GM23338 (cell line): ENCODE results near the gene SLC5A5. TPM values are rescaled to one million over a fixed set of nuclear protein-coding genes. Genes with fewer than 3 reads are reported as not detected.

Experiments
- ATAC-seq: fragments of 200-7000 bp; cut with Tn5 transposase; 3 replicates; pipeline ENCODE4 v1.9.1; 2020
- DNase-seq: peaks from one replicate; pipeline ENCODE4 v3.0.0-alpha.2; 2015; ENCODE audit warnings: low spot score
- H2AFZ ChIP-seq: fragments of 200-600 bp; sonication (generic); 2 replicates; pipeline ENCODE4 v1.8.0; 2016; ENCODE audit warnings: antibody characterized with exemption, mild to moderate bottlenecking, moderate library complexity
- H3F3A ChIP-seq: fragments of 200-600 bp; sonication (generic); replicated peaks from 2 replicates; pipeline ENCODE4 v1.8.0; 2017; ENCODE audit warnings: antibody characterized with exemption, mixed run types, low read depth
- H3K27ac ChIP-seq: fragments of 200-600 bp; sonication (generic); 2 replicates; pipeline ENCODE4 v1.6.1; 2016; ENCODE audit warnings: low read depth
- H3K27me3 ChIP-seq: fragments of 200-600 bp; sonication (generic); 2 replicates; pipeline ENCODE4 v1.8.0; 2016; ENCODE audit warnings: mild to moderate bottlenecking, mixed run types, moderate library complexity; ENCODE audit not compliant: insufficient read depth
- H3K36me3 ChIP-seq: fragments of 200-600 bp; sonication (generic); 2 replicates; pipeline ENCODE4 v1.8.0; 2016; ENCODE audit warnings: mild to moderate bottlenecking; ENCODE audit not compliant: insufficient read depth
- H3K4me1 ChIP-seq: fragments of 200-600 bp; sonication (generic); 2 replicates; pipeline ENCODE4 v1.8.0; 2016; ENCODE audit warnings: mild to moderate bottlenecking, moderate library complexity; ENCODE audit not compliant: insufficient read depth
- H3K4me2 ChIP-seq: fragments of 200-600 bp; sonication (generic); 2 replicates; pipeline ENCODE4 v1.7.1; 2017; ENCODE audit warnings: mixed run types
- H3K4me3 ChIP-seq: fragments of 200-600 bp; sonication (generic); 2 replicates; pipeline ENCODE4 v1.6.1; 2016; ENCODE audit warnings: mixed run types
- H3K79me2 ChIP-seq: fragments of 200-600 bp; sonication (generic); replicated peaks from 2 replicates; pipeline ENCODE4 v1.8.0; 2017; ENCODE audit warnings: mild to moderate bottlenecking; ENCODE audit not compliant: insufficient read depth
- H3K9me2 ChIP-seq: fragments of 200-600 bp; sonication (generic); 2 replicates; pipeline ENCODE4 v1.8.0; 2017; ENCODE audit not compliant: insufficient read depth
- H4K20me1 ChIP-seq: fragments of 200-600 bp; sonication (generic); replicated peaks from 2 replicates; pipeline ENCODE4 v1.8.0; 2017; ENCODE audit warnings: mild to moderate bottlenecking; ENCODE audit not compliant: insufficient read depth
- H3K27ac Mint-ChIP-seq: 2 replicates; pipeline ENCODE4 v1.8.0; 2020; ENCODE audit warnings: inconsistent platforms, mild to moderate bottlenecking, moderate library complexity, mixed read lengths
- H3K27me3 Mint-ChIP-seq: 3 replicates; pipeline ENCODE4 v1.8.0; 2022; ENCODE audit warnings: low read depth, mild to moderate bottlenecking, moderate library complexity, mixed read lengths, inconsistent platforms; ENCODE audit not compliant: insufficient read depth, poor library complexity
- H3K36me3 Mint-ChIP-seq: 3 replicates; pipeline ENCODE4 v1.8.0; 2021; ENCODE audit warnings: low read depth, mild to moderate bottlenecking, inconsistent platforms, moderate library complexity, mixed read lengths
- H3K4me1 Mint-ChIP-seq: 3 replicates; pipeline ENCODE4 v1.8.0; 2020; ENCODE audit warnings: mild to moderate bottlenecking, inconsistent platforms, mixed read lengths
- H3K4me3 Mint-ChIP-seq: 3 replicates; pipeline ENCODE4 v1.8.0; 2021; ENCODE audit warnings: moderate library complexity, mild to moderate bottlenecking, inconsistent platforms, mixed read lengths
- H3K9me3 Mint-ChIP-seq: 3 replicates; pipeline ENCODE4 v1.8.0; 2020; ENCODE audit warnings: moderate library complexity, mild to moderate bottlenecking, inconsistent platforms, mixed read lengths
- EZH2 ChIP-seq: fragments of 200-600 bp; sonication (generic); IDR thresholded peaks from one replicate; pipeline ENCODE4 v1.8.0; 2017; ENCODE audit warnings: antibody characterized with exemption, mild to moderate bottlenecking, low read depth; ENCODE audit not compliant: unreplicated experiment
- NANOG ChIP-seq: IDR thresholded peaks from 2 replicates; pipeline ENCODE4 v1.6.1; 2016; ENCODE audit warnings: antibody characterized with exemption, borderline replicate concordance
- POLR2AphosphoS5 ChIP-seq: IDR thresholded peaks from 2 replicates; pipeline ENCODE4 v1.6.1; 2016; ENCODE audit warnings: antibody characterized with exemption, low read depth
- STAT1 ChIP-seq: IDR thresholded peaks from one replicate; pipeline ENCODE4 v1.6.1; 2016; ENCODE audit warnings: antibody characterized with exemption; ENCODE audit not compliant: unreplicated experiment
- ZNF114 ChIP-seq: fragments of 250-450 bp; sonication (Bioruptor Pico); IDR thresholded peaks from 2 replicates; pipeline ENCODE4 v1.5.0; 2020; ENCODE audit warnings: mild to moderate bottlenecking, moderate library complexity
- ZNF331 ChIP-seq: fragments of 250-450 bp; sonication (Bioruptor Pico); IDR thresholded peaks from 2 replicates; pipeline ENCODE4 v1.5.0; 2020; ENCODE audit warnings: low read depth, mild to moderate bottlenecking, moderate library complexity
- polyA plus RNA-seq: library from polyadenylated mRNA; unstranded; fragments of >200 nt; fragmentation: Nextera tagmentation; extraction: Ambion mirVana; gene quantifications from 2 replicates; pipeline ENCODE4 v1.2.1, GENCODE V29; 2016
- total RNA-seq: library from RNA; depleted of rRNA; stranded (reverse); fragments of >200 nt; shearing (Covaris generic); gene quantifications from 2 replicates; pipeline ENCODE4 v1.2.3, GENCODE V29; 2014
- TF ChIP-seq, protein P1 (sequence below): IDR thresholded peaks from one replicate; pipeline ENCODE4 v1.6.1; 2018; ENCODE audit warnings: antibody characterized with exemption; ENCODE audit not compliant: unreplicated experiment

SLC5A5 gene
- total and polyA plus RNA-seq, 2 experiments from 2014 or later, result 1.0 to 2.1 TPM

DNA sequence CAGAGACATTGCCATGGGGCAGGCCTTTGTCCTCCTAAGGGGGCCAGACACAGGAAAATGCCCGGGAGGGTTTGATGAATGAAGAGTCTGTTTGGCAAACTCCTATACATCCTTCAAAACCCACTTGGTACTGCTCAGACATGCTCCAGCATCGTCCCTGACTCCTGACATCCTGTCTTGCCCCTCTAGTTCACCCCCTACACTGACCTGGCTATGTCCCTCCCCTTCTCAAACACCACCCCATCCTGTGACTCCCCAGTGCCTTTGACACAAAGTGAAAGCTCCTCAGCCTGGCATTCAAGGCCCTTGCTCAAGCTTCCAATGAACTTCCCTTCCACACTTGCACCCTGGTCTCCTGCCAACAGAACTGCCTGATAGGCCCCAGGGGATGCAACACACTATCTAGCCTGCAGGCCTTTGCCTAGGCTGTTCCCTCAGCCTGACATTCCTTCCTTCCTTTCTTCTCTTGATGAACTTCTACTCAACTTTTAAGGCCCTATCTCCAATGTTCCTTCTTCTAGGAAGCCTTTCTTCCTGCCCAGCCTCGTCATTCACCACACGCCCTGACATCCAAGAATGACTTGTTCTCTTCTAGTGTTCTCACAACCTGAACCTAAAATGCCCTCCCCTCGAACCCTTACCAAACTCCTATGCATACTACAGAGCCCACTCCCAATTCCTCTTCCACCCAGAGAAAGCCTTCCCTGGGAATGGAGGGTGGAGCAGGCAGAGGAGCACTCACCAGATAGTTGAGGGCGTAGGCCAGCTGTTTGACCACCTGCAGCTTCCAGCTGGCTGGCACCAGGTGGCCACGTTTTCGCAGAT lies 36.4 kb upstream of the SLC5A5 start:
- no peaks in the 10 kb centered on the region for H3K9me3 Mint-ChIP-seq
- Histone ChIP-seq H3K4me2 (no peak overlapping the region), H3K27me3 (0 out of 2 replicates have a peak, but pooled peaks cover 9% of the 10 kb centered on the region), H3K36me3 (no peaks in the 10 kb centered on the region), H3K9me2 (no peaks in the 10 kb centered on the region), H3K79me2 (no peaks in the 10 kb centered on the region), H4K20me1 (no peaks in the 10 kb centered on the region), H3F3A (0 out of 2 replicates have a peak, but pooled peaks cover 5% of the 10 kb centered on the region), H2AFZ (no peak overlapping the region), H3K27ac (no peak overlapping the region), H3K4me3 (no peak overlapping the region), H3K4me1 (peaks cover 5% of the 10 kb centered on the region; the same call in 1 of the 2 replicates)
- H3K27me3 Mint-ChIP-seq, result peaks cover 21% of the 10 kb centered on the region
- no peak for ATAC-seq
- no peak overlapping the region for H3K27ac Mint-ChIP-seq
- H3K4me3 Mint-ChIP-seq, result no peak overlapping the region; the same call in 2 of the 3 replicates
- TF ChIP-seq ZNF331 (no peak), ZNF114 (CRISPR knock-in tag) (no peak), NANOG (no peak)
- TF ChIP-seq, protein P1, sequence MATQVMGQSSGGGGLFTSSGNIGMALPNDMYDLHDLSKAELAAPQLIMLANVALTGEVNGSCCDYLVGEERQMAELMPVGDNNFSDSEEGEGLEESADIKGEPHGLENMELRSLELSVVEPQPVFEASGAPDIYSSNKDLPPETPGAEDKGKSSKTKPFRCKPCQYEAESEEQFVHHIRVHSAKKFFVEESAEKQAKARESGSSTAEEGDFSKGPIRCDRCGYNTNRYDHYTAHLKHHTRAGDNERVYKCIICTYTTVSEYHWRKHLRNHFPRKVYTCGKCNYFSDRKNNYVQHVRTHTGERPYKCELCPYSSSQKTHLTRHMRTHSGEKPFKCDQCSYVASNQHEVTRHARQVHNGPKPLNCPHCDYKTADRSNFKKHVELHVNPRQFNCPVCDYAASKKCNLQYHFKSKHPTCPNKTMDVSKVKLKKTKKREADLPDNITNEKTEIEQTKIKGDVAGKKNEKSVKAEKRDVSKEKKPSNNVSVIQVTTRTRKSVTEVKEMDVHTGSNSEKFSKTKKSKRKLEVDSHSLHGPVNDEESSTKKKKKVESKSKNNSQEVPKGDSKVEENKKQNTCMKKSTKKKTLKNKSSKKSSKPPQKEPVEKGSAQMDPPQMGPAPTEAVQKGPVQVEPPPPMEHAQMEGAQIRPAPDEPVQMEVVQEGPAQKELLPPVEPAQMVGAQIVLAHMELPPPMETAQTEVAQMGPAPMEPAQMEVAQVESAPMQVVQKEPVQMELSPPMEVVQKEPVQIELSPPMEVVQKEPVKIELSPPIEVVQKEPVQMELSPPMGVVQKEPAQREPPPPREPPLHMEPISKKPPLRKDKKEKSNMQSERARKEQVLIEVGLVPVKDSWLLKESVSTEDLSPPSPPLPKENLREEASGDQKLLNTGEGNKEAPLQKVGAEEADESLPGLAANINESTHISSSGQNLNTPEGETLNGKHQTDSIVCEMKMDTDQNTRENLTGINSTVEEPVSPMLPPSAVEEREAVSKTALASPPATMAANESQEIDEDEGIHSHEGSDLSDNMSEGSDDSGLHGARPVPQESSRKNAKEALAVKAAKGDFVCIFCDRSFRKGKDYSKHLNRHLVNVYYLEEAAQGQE, result no peak
- DNase-seq, result no peak
- no peaks in the 10 kb centered on the region; the same call in 2 of the 3 replicates for H3K36me3 Mint-ChIP-seq
- H3K4me1 Mint-ChIP-seq, result peaks cover 15% of the 10 kb centered on the region

DNA sequence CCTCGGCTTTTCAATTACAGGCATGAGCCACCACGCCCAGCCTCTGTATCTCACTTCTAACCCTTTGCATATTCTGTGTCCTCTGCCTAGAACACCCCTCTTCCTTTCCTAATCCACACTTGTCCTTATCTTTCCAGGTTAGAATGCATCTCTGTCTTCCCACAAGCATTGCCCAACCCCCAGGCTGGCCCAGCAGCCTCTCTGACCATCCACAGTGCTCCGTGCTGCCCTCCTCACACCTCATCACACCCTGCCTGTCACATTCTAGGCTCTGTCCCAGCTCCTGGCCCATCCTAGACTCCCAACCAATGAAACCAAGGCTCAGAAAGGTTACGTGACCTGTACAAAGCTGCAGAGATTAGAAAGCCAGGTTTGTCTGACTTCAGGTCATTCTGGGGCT lies 35.2 kb upstream of the SLC5A5 start:
- Histone ChIP-seq H3K9me2 (no peaks in the 10 kb centered on the region), H3K4me1 (peaks cover 3% of the 10 kb centered on the region; the same call in 1 of the 2 replicates), H3K27me3 (0 out of 2 replicates have a peak, but pooled peaks cover 16% of the 10 kb centered on the region), H2AFZ (no peak overlapping the region), H3K79me2 (no peaks in the 10 kb centered on the region), H3K36me3 (no peaks in the 10 kb centered on the region), H3K4me3 (no peak overlapping the region), H4K20me1 (no peaks in the 10 kb centered on the region), H3F3A (0 out of 2 replicates have a peak, but pooled peaks cover 3% of the 10 kb centered on the region), H3K4me2 (no peak overlapping the region), H3K27ac (no peak overlapping the region)
- peaks cover 19% of the 10 kb centered on the region for H3K4me1 Mint-ChIP-seq
- TF ChIP-seq, protein P1, result no peak
- TF ChIP-seq EZH2, result no peak
- TF ChIP-seq STAT1, result no peak
- TF ChIP-seq POLR2AphosphoS5, result no peak
- no peak for TF ChIP-seq ZNF331
- no peak overlapping the region for H3K27ac Mint-ChIP-seq
- DNase-seq, result no peak
- no peak overlapping the region for H3K4me3 Mint-ChIP-seq
- H3K9me3 Mint-ChIP-seq, result no peaks in the 10 kb centered on the region
- no peaks in the 10 kb centered on the region; the same call in 2 of the 3 replicates for H3K36me3 Mint-ChIP-seq
- peaks cover 27% of the 10 kb centered on the region for H3K27me3 Mint-ChIP-seq
- no peak for ATAC-seq
